ENCODE measurements around the gene GAGE13.
"Not testable (repeated sequence)": the region's sequence is repeated elsewhere in the genome, so short reads cannot be mapped to it uniquely, and the experiment has no call there.

The GAGE13 gene, protein sequence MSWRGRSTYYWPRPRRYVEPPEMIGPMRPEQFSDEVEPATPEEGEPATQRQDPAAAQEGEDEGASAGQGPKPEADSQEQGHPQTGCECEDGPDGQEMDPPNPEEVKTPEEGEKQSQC

GRCh38 chrX:49331282-49331681, at the start of gene GAGE13:
Gene GAGE13, plus strand, starts transcription at chrX:49331582. Its CDS starts 1,156 bp downstream, at chrX:49332738.
- H3K27me3 ChIP-seq (ENCODE audit: insufficient read depth, insufficient read length); H3K4me3 ChIP-seq (ENCODE audit: insufficient read length, low read depth); H3K9ac ChIP-seq (ENCODE audit: insufficient read length, low read depth); DNase-seq (ENCODE audit: low read depth, low spot score); H3K36me3 ChIP-seq (ENCODE audit: insufficient read depth, insufficient read length, low read length); H3K4me1 ChIP-seq (ENCODE audit: insufficient read depth, insufficient read length); H3K9me3 ChIP-seq (ENCODE audit: insufficient read depth, low read length): not testable (repeated sequence)

GRCh38 chrX:49282647-49283011, 48.8 kb upstream of the GAGE13 start:
- peaks cover 5% of the 10 kb centered on the region for H3K4me1 ChIP-seq (ENCODE audit: insufficient read depth, insufficient read length)
- H3K4me3 ChIP-seq (ENCODE audit: insufficient read length, low read depth), result no peak overlapping the region
- peak; percentile 32 for DNase-seq (ENCODE audit: low read depth, low spot score)
- TF ChIP-seq ZNF274 (IDR thresholded peaks at IDR 0.05; ENCODE audit: low read depth, low read length) (no peak), YY1 (IDR thresholded peaks at IDR 0.05; ENCODE audit: insufficient read depth, insufficient read length) (no peak), SUZ12 (IDR thresholded peaks at IDR 0.05; ENCODE audit: extremely low read depth, insufficient read depth, insufficient read length) (no peak)
- H3K36me3 ChIP-seq (ENCODE audit: insufficient read depth, insufficient read length, low read length), result peaks cover 23% of the 10 kb centered on the region
- H3K9me3 ChIP-seq (ENCODE audit: insufficient read depth, low read length), result no peaks in the 10 kb centered on the region
- H3K27me3 ChIP-seq (ENCODE audit: insufficient read depth, insufficient read length), result no peaks in the 10 kb centered on the region
- H3K9ac ChIP-seq (ENCODE audit: insufficient read length, low read depth), result no peak overlapping the region

DNA sequence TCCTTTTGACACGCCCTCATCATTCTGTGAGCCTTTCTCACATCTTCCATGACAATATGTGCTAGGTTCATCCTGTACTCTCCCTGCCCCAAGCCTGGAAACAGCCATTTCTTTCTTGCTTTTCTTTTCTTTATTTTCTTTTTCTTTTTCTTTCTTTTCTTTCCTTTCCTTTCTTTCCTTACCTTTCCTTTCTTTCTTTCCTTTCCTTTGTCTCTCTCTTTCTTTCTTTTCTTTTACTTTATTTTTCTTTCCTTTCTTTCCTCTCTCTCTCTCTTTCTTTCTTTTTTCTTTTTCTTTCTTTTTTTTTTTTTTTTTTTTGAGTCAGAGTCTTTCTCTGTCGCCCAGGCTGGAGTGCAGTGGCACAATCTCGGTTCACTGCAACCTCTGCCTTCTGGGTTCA, 47.2 kb upstream of the GAGE13 start:
- Histone ChIP-seq H3K27me3 (ENCODE audit: insufficient read depth, insufficient read length) (no peaks in the 10 kb centered on the region), H3K36me3 (ENCODE audit: insufficient read depth, insufficient read length, low read length) (peaks cover 18% of the 10 kb centered on the region), H3K4me3 (ENCODE audit: insufficient read length, low read depth) (no peak overlapping the region), H3K4me1 (ENCODE audit: insufficient read depth, insufficient read length) (peaks cover 5% of the 10 kb centered on the region), H3K9ac (ENCODE audit: insufficient read length, low read depth) (no peak overlapping the region), H3K9me3 (ENCODE audit: insufficient read depth, low read length) (no peaks in the 10 kb centered on the region)
- no peak for DNase-seq (ENCODE audit: low read depth, low spot score)
- TF ChIP-seq SUZ12 (IDR thresholded peaks at IDR 0.05; ENCODE audit: extremely low read depth, insufficient read depth, insufficient read length), result no peak
- TF ChIP-seq ZNF274 (IDR thresholded peaks at IDR 0.05; ENCODE audit: low read depth, low read length), result no peak
- TF ChIP-seq YY1 (IDR thresholded peaks at IDR 0.05; ENCODE audit: insufficient read depth, insufficient read length), result no peak

DNA sequence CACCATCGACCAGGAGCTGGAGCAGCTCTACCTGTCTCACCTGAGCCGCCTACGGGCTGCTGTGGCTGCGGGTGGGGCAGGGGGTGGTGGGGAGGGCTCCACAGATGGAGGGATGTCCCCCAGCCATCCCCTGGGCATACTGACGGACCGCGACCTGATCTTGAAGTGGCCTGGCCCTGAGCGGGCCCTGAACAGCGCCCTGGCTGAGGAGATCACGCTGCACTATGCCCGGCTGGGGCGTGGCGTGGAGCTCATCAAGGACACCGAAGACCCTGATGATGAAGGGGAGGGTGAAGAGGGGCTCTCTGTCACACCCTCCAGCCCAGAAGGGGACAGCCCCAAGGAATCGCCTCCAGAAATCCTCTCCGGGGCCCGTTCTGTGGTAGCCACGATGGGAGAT, 45.2 kb upstream of the GAGE13 start:
- Histone ChIP-seq H3K4me1 (ENCODE audit: insufficient read depth, insufficient read length) (peaks cover 4% of the 10 kb centered on the region), H3K36me3 (ENCODE audit: insufficient read depth, insufficient read length, low read length) (peaks cover 18% of the 10 kb centered on the region), H3K9ac (ENCODE audit: insufficient read length, low read depth) (no peak overlapping the region), H3K27me3 (ENCODE audit: insufficient read depth, insufficient read length) (no peaks in the 10 kb centered on the region), H3K9me3 (ENCODE audit: insufficient read depth, low read length) (no peaks in the 10 kb centered on the region), H3K4me3 (ENCODE audit: insufficient read length, low read depth) (no peak overlapping the region)
- no peak for DNase-seq (ENCODE audit: low read depth, low spot score)
- TF ChIP-seq ZNF274 (IDR thresholded peaks at IDR 0.05; ENCODE audit: low read depth, low read length), result no peak
- no peak for TF ChIP-seq SUZ12 (IDR thresholded peaks at IDR 0.05; ENCODE audit: extremely low read depth, insufficient read depth, insufficient read length)
- no peak for TF ChIP-seq YY1 (IDR thresholded peaks at IDR 0.05; ENCODE audit: insufficient read depth, insufficient read length)

GRCh38 chrX:49286581-49286980, 44.8 kb upstream of the GAGE13 start:
- no peak overlapping the region for H3K9ac ChIP-seq (ENCODE audit: insufficient read length, low read depth)
- H3K36me3 ChIP-seq (ENCODE audit: insufficient read depth, insufficient read length, low read length), result peaks cover 18% of the 10 kb centered on the region
- no peak overlapping the region for H3K4me3 ChIP-seq (ENCODE audit: insufficient read length, low read depth)
- no peaks in the 10 kb centered on the region for H3K27me3 ChIP-seq (ENCODE audit: insufficient read depth, insufficient read length)
- TF ChIP-seq ZNF274 (IDR thresholded peaks at IDR 0.05; ENCODE audit: low read depth, low read length) (no peak), YY1 (IDR thresholded peaks at IDR 0.05; ENCODE audit: insufficient read depth, insufficient read length) (no peak), SUZ12 (IDR thresholded peaks at IDR 0.05; ENCODE audit: extremely low read depth, insufficient read depth, insufficient read length) (no peak)
- peaks cover 4% of the 10 kb centered on the region for H3K4me1 ChIP-seq (ENCODE audit: insufficient read depth, insufficient read length)
- no peak for DNase-seq (ENCODE audit: low read depth, low spot score)
- no peaks in the 10 kb centered on the region for H3K9me3 ChIP-seq (ENCODE audit: insufficient read depth, low read length)

- H3K4me3 ChIP-seq (ENCODE audit: insufficient read length, low read depth), result no peak overlapping the region
- no peaks in the 10 kb centered on the region for H3K9me3 ChIP-seq (ENCODE audit: insufficient read depth, low read length)
- no peak for TF ChIP-seq YY1 (IDR thresholded peaks at IDR 0.05; ENCODE audit: insufficient read depth, insufficient read length)
- TF ChIP-seq SUZ12 (IDR thresholded peaks at IDR 0.05; ENCODE audit: extremely low read depth, insufficient read depth, insufficient read length), result no peak
- TF ChIP-seq ZNF274 (IDR thresholded peaks at IDR 0.05; ENCODE audit: low read depth, low read length), result no peak
- peaks cover 5% of the 10 kb centered on the region for H3K4me1 ChIP-seq (ENCODE audit: insufficient read depth, insufficient read length)
- no peak for DNase-seq (ENCODE audit: low read depth, low spot score)
- no peaks in the 10 kb centered on the region for H3K27me3 ChIP-seq (ENCODE audit: insufficient read depth, insufficient read length)
- no peak overlapping the region for H3K9ac ChIP-seq (ENCODE audit: insufficient read length, low read depth)
- H3K36me3 ChIP-seq (ENCODE audit: insufficient read depth, insufficient read length, low read length), result peaks cover 18% of the 10 kb centered on the region
These were observed 43.7 kb upstream of the GAGE13 start for GRCh38 chrX:49287665-49288064.

DNA sequence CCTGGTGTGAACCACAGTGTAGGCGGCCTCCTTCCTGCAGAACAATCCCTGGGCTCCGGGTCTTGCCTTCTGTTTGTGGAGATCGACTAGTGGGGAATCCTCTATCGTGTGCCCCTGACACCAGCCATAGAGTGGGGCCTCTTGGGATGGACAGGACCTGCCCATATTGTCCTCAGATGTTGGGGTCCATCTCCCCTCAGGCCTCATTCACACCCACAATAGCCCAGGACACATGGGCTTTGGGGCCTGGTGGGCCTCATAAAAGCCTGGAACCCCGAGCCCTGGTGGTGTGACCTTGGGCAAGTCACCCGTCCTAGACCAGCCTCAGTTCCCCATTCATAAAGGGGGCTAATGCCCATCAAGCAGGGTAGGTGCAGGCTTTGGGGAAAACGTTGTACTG, 41.2 kb upstream of the GAGE13 start:
- Histone ChIP-seq H3K9me3 (ENCODE audit: insufficient read depth, low read length) (no peaks in the 10 kb centered on the region), H3K27me3 (ENCODE audit: insufficient read depth, insufficient read length) (no peaks in the 10 kb centered on the region), H3K9ac (ENCODE audit: insufficient read length, low read depth) (no peak overlapping the region), H3K4me1 (ENCODE audit: insufficient read depth, insufficient read length) (peaks cover 7% of the 10 kb centered on the region), H3K36me3 (ENCODE audit: insufficient read depth, insufficient read length, low read length) (peaks cover 14% of the 10 kb centered on the region), H3K4me3 (ENCODE audit: insufficient read length, low read depth) (no peak overlapping the region)
- TF ChIP-seq ZNF274 (IDR thresholded peaks at IDR 0.05; ENCODE audit: low read depth, low read length), result no peak
- DNase-seq (ENCODE audit: low read depth, low spot score), result no peak
